HG02610 (cell line): ENCODE data around the gene KCNJ13.

Experiments used
- ATAC-seq: cut with Tn5 transposase; IDR thresholded peaks from one replicate; pipeline ENCODE4 v1.9.1; 2021; ENCODE audit warnings: mild to moderate bottlenecking, moderate library complexity; ENCODE audit not compliant: unreplicated experiment

KCNJ13 gene

DNA sequence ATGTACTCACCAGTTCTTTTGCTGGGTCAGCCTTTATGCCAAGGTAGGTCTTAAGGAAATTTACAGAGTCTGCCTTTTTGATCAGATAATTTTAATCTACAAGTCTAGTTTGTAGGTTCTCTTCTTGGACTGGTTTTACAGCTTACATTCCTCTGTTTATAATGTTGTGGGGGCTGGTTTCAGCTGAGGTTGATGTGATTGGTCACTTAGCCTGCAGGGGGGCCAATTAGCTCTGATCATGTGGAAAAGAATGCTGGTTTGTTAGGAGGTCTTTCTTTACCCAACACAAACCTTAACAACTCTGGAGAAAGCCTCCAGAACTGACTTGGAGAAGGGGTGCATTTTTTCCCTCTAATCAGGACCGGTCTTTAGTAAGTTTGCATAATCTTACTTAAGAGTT is at the start of gene KCNJ13:
Gene KCNJ13 (minus strand): TSS at position 131 of the 400 bp plus-strand sequence. CDS start 5,203 bp downstream, outside the sequence.
- ATAC-seq, result no peak

DNA sequence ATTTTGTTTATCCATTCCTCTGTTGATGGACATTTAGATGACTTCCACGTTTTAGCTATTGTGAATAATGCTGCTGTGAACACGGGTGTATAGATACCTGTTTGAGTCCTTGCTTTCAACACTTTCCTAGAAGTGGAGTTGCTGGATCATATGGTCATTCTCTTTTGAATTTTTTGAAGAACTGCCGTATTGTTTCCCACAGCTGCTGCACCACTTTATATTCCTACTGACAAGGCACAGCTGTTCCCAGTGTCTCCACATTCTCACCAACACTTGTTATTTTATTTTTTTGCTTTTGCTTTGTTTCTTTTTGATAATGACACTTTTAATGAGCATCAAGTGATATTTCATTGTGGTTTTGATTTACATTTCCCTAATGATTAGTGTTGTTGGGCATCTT is 41.4 kb upstream of the KCNJ13 start:
- ATAC-seq, result no peak

DNA sequence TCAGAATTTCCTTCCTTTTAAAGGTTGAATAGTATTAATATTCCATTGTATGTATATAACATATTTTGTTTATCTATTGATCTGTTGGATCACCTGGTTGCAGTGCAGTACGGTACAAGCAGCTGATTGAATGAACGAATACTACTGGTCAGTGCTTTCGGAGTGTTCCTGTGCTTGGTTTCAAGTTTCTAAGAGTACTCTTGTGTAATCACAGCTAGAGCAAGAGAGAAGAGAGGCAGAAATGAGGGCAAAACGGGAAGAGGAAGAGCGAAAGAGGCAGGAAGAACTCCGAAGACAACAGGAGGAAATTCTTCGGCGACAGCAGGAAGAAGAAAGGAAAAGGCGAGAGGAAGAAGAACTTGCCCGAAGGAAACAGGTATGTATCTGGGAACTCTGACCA is 40.3 kb upstream of the KCNJ13 start:
- ATAC-seq, result no peak

DNA sequence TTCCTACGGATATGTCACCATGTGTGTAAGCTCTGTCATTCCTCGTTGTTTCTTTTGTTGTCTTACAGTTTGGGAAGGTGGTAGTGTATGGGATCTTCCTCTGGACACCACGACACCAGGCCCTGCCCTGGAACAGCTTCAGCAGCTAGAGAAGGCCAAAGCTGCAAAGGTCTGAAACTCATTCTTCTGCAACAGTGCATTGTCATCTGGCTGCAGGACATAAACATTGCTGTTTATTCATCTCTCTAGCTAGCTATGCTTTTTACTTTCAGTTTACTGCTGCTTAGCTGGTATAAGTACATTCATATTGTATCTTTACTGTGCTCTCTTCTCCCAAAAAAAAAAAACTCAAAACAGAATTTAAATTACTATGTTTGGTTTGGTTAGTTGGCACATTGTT is 39.2 kb upstream of the KCNJ13 start:
- no peak for ATAC-seq

DNA sequence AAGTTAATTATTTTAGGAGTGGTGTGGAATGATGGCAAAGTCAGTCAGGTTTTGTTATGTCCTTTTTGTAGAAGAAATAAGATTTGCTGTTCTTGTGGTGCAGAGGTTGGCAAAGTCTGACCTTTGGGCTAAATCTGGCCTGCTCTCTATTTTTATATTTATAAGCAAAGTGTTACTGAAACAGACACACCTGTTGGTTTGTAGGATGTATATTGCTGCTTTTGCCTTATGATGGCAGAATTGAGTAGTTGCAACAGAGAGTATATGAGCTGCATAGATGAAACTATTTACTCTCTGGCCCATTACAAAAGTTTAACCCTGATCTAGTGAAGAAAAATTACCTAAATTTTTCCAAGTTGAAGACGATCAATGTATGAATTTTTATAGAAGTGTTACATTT is 34.1 kb upstream of the KCNJ13 start:
- no peak for ATAC-seq

DNA sequence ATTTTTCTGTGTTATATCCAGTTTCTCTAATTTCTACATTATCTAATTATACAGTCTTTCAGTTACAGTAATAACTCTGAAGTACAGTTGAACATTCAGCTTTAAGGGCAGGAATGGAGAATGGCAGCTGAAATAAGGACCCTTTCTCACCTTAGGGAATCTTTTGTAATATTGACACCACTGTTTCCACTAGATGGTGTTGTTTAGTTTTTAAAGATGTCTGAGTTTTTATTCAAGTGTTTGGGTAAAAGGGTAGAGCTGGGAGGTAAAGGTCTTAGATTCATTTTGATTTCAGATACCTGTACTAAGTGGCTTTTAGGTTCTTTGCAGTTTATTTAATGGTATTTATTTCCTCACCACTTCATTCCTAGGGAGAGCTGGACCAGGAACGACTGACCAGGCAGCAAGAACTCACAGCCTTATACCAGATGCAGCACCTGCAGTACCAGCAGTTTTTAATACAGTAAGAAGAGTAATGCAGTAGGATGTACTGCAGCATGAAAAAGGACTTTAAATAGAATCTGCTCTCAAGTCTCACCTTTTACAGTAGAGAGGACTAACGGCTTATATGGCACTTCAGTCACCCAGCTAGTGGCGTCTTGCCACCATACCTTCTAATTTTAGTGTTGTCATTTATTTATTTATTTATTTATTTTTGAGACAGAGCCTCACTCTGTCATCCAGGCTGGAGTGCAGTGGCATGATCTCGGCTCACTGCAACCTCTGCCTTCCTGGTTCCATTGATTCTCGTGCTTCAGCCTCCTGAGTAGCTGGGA is 33.2 kb upstream of the KCNJ13 start:
- ATAC-seq, result no peak

DNA sequence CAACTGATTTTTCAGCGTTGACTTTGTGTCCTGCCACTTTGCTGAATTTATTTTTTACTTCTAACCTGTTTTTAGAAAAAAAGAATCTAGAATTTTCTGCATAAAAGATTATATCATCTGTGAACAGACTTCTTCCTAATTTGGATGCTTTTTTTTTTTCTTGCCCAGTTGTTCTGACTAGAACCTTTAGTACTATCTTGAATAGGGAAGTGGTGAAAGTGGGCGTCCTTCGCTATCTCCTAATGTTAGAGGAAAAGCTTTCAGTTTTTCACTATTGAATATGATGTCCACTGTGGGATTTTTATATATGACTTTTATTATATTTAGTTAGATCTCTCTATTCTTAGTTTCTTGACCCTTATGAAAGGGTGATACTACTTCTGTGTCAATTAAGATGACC is 25.7 kb upstream of the KCNJ13 start:
- no peak for ATAC-seq

DNA sequence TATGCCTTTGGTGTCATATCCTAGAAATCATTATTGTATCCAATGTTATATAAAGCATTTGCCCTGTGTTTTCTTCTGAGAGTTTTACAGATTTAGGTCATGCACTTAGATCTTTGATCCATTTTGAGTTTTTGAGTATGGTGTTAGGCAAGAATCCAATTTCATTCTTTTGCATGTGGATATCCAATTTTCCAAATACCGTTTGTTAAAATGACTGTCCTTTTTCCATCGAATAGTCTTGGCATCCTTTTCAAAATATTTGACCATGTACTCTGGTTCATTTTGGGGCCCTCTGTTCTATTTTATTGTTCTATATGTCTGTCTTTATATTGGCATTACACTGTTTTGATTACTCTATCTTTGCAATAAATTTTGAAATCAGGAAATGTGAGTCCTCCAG is 23.8 kb upstream of the KCNJ13 start:
- no peak for ATAC-seq

DNA sequence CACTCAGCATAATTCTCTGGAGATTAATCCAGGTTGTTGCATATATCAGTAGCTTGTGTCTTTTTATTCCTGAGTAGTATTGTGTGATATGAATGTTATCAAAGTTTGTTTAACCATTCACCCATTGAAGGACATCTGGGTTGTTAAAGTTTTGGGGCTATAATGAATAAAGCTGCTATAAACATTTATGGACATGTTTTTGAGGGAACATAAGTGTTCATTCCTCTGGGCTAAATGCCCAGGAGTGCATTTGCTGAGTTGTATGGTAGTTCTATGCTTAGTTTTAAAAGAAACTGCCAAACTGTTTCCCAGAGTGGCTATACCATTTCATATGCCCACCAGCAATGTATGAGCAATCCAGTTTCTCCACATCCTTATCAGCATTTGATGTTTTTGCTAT is 21.8 kb upstream of the KCNJ13 start:
- no peak for ATAC-seq

DNA sequence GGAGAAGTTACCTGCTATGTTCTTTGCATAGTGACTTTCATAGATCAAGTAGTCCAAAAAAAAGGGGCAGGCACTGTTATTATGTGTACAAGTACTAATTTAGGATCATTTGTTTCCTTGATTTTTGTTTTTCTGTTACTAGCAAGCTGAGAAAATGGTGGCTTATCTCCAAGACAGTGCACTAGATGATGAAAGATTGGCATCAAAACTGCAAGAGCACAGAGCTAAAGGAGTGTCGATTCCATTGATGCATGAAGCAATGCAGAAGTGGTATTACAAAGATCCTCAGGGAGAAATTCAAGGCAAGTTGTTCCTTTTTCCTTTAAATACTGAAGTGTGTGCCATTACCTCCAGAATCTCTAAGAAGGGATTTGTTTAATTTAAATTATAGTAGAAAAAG is 19.6 kb upstream of the KCNJ13 start:
- no peak for ATAC-seq

DNA sequence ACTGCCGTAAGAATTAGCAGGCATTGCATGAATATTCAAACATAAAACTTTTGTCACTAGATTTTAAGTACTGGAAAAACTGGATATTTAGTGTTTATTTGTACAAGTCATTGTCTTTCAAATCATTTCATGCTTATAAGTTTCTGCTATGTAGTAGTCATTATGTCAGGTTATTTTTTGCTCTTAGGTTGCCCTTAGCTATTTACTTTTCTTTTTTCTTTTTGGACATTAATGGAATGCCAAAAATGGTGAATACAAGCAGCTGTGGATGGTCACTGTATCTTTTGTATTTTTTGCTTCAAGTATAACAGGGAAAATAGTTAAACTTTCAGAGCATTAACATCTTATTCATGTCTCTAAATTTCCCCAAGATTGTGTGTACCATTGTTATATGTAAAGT is 18.6 kb upstream of the KCNJ13 start:
- no peak for ATAC-seq

DNA sequence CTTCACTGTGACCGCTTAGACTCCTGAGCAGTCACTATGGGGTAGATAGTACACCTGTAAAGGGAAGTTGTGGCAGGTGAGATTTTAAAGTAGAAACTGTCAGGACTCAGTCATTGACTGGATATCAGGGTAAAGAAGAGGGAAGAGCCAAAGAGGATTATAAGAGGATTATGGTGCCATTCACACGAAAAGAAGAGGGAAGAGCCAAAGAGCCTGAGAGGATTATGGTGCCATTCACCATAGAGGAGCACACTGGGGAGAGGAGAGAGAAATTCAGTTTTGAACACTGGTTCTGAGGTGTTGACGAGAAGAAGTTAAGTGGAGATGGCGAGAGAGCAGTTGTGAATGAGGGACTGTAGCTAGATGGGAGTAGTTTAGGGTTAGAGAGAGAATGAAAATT is 16.9 kb upstream of the KCNJ13 start:
- ATAC-seq, result no peak

DNA sequence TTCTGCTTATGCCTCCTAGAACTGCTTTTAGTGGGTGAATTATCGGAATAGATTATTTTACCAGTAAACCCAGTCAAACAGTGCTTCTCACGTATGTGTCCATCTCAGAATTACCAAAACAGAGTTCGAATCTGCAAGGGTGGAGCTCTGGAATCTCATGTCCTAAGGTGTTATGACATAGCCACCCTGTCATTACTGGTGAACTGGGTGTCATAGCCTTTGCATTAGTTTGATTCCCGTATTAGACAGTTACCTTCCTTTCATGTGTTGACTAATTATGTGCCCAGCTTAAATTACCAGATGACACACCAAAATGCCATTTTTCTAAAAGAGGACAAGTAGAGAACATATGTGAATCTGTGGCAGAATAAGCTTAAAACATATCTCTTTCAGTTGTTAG is 15.2 kb upstream of the KCNJ13 start:
- ATAC-seq, result no peak

DNA sequence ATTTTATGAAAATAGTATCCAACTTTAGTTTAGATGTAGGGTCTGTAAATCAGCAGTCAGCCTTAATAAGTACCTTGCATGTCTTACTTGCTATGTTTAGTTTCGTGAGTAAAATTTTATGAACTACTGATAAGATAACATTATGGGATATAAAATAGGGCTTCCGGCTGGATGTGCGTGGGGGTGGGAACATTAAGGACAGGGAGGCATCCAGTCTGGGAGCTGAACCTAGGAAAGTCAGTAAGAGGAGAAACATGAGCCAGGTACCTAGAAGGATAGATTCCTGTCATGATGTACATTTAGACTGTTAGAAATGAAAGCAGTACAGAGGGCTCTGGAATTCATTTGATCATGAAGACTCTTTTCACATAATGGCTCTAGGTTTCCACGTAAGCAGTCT is 12.7 kb upstream of the KCNJ13 start:
- ATAC-seq, result no peak

DNA sequence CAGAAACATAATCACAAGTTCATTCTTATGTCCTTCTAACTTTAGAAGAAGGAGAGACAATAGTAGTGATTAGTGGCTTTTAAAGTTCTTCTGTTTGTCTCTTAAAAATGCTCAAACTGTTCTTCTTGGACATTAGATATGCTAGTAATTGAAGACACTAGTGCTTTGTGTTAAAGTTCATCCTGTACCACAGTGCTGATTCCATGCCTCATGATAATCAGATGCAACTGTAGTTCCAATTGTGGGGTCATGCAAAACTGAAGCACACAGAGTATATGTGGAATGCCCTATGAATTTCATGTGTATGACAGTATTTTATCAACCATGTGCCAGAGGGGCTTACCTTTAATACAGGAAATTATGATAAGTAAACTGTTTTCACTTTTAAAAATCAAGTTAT is 11.4 kb upstream of the KCNJ13 start:
- ATAC-seq, result no peak

DNA sequence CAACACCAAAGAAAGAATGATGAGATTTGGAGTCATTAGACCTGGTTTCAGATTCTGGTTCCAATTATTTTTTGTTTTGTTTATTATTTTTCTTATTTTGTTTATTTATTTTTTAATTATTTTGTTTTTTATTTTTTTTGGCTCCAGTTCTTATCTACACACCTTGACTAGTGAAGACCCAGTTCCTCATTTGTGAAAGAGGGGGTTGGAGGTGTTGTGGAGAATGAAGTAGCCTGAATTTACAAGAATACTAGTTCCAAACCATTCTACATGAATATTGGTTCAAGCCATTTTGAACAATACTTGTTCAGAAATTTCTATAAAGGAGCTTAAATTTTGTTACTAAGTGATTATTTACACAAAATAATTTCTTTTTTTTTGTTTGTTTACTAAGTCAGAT is 6.9 kb upstream of the KCNJ13 start:
- no peak for ATAC-seq

DNA sequence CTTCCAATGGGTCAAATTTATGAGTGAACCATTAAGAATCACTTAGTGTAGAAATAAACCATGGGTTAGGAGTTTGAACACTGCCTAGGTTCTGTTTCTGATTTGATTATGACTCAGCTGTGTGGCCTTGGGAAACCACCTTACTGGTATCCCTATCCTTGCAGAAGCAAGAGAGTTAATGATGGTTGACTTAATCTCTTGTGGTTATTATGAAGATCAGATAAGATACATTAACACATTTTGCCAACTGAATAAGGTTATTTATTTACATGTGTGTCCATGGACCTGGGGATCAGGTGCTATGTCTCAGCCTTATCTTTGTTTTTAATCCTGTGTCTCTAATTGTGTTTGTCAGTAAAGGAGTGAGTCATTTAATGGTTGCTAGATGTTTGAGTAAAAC is 5.4 kb upstream of the KCNJ13 start:
- ATAC-seq, result peak; percentile 97

DNA sequence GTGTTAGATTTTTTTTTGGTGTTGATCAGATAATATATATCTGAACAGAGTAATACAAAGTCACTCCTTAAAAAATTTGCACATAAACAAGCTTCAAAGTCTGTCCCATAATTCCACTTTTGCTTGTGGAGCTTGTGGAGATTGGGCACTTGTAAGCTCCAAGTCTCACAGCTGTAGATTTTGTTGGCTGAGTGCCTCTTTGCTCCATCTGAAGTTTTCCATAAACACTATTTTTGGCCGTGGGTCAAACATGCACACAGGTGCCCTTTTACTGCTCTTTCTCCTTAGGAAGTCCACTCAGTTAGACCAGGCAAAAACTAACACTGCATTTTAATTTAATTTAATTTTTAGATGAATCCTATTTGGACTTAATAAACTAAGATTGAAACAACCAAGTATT is 3.6 kb upstream of the KCNJ13 start:
- ATAC-seq, result no peak

DNA sequence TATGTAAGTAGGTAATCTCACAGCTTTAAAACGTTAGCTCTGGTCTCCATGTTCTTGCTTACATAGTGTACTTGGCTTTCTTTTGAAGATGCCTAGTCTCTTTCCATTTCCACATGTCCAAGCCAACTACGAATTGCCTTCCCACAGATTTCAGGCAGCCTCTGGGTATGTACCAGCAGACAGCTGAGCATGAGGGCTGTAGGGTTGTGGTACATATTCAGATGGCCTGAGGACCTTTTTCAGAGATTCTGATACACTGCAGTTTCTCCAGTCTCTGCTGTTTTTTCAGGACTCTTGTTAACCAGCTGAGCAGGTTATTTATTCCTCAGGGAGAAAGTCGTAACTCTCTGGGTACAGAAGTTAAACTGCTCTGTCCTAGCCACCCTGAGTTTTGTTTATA is 3.1 kb upstream of the KCNJ13 start:
- ATAC-seq, result no peak

DNA sequence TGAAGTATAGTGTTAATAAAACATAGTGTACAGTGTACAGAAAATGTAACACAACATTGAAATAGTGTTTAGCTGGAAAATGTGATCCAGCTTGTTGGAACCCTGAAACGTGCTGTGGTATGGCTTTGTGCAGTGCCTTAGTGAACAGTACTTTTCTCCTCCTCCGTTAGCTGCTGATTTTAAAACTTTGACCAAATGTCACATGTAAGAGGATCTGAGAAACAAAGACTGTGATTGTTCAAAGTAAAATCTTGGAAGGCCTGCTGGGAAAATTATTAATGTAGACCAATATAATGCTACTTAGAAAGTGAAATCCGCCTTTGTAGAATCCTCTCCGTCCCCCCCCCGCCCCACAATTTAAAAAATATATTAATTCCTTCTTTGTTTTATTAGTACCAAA is 911 bp upstream of the KCNJ13 start:
- no peak for ATAC-seq

DNA sequence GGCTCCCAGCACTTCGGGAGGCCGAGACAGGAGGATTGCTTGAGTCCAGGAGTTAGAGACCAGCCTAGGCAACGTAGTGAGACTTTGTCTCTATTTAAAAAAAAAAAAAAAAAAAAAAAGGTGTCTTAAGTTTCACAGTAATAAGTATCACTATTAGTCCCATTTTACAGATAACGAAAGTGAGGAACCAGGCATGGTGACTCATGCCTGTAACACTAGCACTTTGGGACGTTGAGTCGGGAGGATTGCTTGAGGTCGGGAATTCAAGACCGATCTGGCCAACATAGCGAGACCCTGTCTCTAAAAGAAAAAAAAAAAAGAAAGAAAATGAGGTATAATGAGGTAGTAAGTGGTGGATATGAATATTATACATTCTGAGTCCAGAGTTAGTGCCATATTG is 2.5 kb downstream of the KCNJ13 start:
- ATAC-seq, result no peak

DNA sequence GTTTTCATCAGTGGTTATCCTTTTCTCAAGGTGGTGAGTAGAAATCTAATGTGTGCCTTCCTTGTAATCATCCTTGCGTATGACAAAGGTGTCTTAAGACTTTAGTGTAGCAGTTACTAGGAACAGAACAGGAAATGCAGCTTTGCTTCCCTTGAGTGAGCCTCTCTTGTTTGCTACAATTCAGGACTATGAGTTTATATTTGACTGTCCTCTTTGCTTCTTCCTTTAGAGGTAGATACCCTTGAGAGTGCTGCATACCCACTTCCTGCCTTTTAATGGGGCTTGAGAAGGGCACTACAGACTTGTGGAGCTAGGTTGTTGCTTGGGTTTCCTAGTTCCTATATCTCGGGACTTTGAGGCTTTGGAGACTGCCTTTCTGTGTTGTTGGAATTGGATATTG is 3.8 kb downstream of the KCNJ13 start:
- peak; percentile 68 for ATAC-seq

DNA sequence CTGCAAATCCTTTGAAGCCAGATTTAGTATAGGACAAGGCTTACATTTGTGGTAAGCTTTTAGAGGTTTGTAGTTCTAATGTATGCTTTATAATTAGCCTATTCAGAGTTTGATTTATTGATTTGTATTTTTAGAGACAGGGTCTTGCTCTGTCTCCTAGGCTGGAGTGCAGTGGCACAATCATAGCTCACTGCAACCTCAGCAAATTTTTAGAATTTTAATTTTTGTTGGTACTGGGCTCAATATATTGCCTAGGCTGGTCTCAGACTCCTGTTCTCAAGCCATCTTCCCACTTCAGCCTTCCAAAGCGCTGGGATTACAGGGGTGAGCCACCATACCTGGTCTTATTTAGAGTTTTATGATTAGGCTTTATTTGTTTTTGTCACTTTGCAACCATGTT is 4.5 kb downstream of the KCNJ13 start:
- ATAC-seq, result no peak
